IPS-11a (cell line): ENCODE results near the gene TRPM3.

Source experiments
- H3K4me3 ChIP-seq: one replicate; pipeline ENCODE4 v1.5.1; 2013; ENCODE audit warnings: low read depth, low read length, control low read depth

Gene TRPM3

GRCh38 chr9:70950270-70950669 lies 171.2 kb downstream of the TRPM3 start:
- H3K4me3 ChIP-seq = no peak overlapping the region

- no peak overlapping the region for H3K4me3 ChIP-seq
Measured at GRCh38 chr9:70949239-70949638, 172.2 kb downstream of the TRPM3 start.

GRCh38 chr9:70948744-70949143 lies 172.7 kb downstream of the TRPM3 start:
- no peak overlapping the region for H3K4me3 ChIP-seq

GRCh38 chr9:70947511-70947910 lies 173.9 kb downstream of the TRPM3 start:
- no peak overlapping the region for H3K4me3 ChIP-seq

GRCh38 chr9:70947086-70947485 lies 174.3 kb downstream of the TRPM3 start:
- H3K4me3 ChIP-seq = no peak overlapping the region

GRCh38 chr9:70945301-70945700 lies 176.1 kb downstream of the TRPM3 start:
- H3K4me3 ChIP-seq = no peak overlapping the region

GRCh38 chr9:70941191-70941590 lies 180.2 kb downstream of the TRPM3 start:
- no peak overlapping the region for H3K4me3 ChIP-seq

GRCh38 chr9:70940605-70941004 lies 180.8 kb downstream of the TRPM3 start:
- H3K4me3 ChIP-seq = no peak overlapping the region

- no peak overlapping the region for H3K4me3 ChIP-seq
Measured at GRCh38 chr9:70936536-70936935, 184.9 kb downstream of the TRPM3 start.

- H3K4me3 ChIP-seq = no peak overlapping the region
Measured at GRCh38 chr9:70935856-70936255, 185.6 kb downstream of the TRPM3 start.

- no peak overlapping the region for H3K4me3 ChIP-seq
Measured at GRCh38 chr9:70934642-70935041, 186.8 kb downstream of the TRPM3 start.

GRCh38 chr9:70933321-70933720 lies 188.1 kb downstream of the TRPM3 start:
- H3K4me3 ChIP-seq = no peak overlapping the region

- no peak overlapping the region for H3K4me3 ChIP-seq
Measured at GRCh38 chr9:70932097-70932496, 189.3 kb downstream of the TRPM3 start.

GRCh38 chr9:70927530-70927929 lies 193.9 kb downstream of the TRPM3 start:
- H3K4me3 ChIP-seq = no peak overlapping the region

GRCh38 chr9:70924895-70925547 lies 196.4 kb downstream of the TRPM3 start:
- H3K4me3 ChIP-seq = no peak overlapping the region

- no peak overlapping the region for H3K4me3 ChIP-seq
Measured at GRCh38 chr9:70924380-70924779, 197.0 kb downstream of the TRPM3 start.

GRCh38 chr9:70923961-70924360 lies 197.5 kb downstream of the TRPM3 start:
- no peak overlapping the region for H3K4me3 ChIP-seq

- no peak overlapping the region for H3K4me3 ChIP-seq
Measured at GRCh38 chr9:70921136-70921535, 200.3 kb downstream of the TRPM3 start.

GRCh38 chr9:70917277-70917676 lies 204.1 kb downstream of the TRPM3 start:
- no peak overlapping the region for H3K4me3 ChIP-seq

- H3K4me3 ChIP-seq = no peak overlapping the region
Measured at GRCh38 chr9:70911791-70912190, 209.6 kb downstream of the TRPM3 start.

- H3K4me3 ChIP-seq = no peak overlapping the region
Measured at GRCh38 chr9:70910598-70910997, 210.8 kb downstream of the TRPM3 start.

GRCh38 chr9:70902692-70903131 lies 218.7 kb downstream of the TRPM3 start:
- no peak overlapping the region for H3K4me3 ChIP-seq

GRCh38 chr9:70902171-70902570 lies 219.2 kb downstream of the TRPM3 start:
- no peak overlapping the region for H3K4me3 ChIP-seq
